Breast epithelium (tissue), 4 donors: ENCODE data around the gene INKA1. TPM values are rescaled to one million over a fixed set of nuclear protein-coding genes. Genes with fewer than 3 reads are reported as not detected.
"Not testable (repeated sequence)": the region's sequence is repeated elsewhere in the genome, so short reads cannot be mapped to it uniquely, and the experiment has no call there.

Source experiments
- DNase-seq, 2 donors: peaks; one replicate each; pipeline ENCODE4 v3.0.0-alpha.2; 2019; ENCODE audit warnings: low spot score in 2 of 2
- H3K27ac ChIP-seq, 2 donors: fragments of 200-600 bp; sonication (generic) in 1 of 2; one replicate each; pipeline ENCODE4 v1.5.1; 2016 to 2019; ENCODE audit warnings: mild to moderate bottlenecking in 1 of 2
- H3K27me3 ChIP-seq, 2 donors: fragments of 200-600 bp; sonication (generic) in 1 of 2; one replicate each; pipeline versions ENCODE4 v1.5.1 to v1.6.0; 2017 to 2019; ENCODE audit warnings: control low read depth in 1 of 2, mild to moderate bottlenecking in 1 of 2
- H3K36me3 ChIP-seq: fragments of 200-600 bp; one replicate; pipeline ENCODE4 v1.5.1; 2019
- H3K4me1 ChIP-seq, 2 donors: fragments of 200-600 bp; sonication (generic); one replicate each; pipeline ENCODE4 v1.5.1; 2016 to 2019; ENCODE audit warnings: control low read depth in 1 of 2
- H3K4me3 ChIP-seq, 3 donors: fragments of 200-600 bp; sonication (generic); 1 replicate in 2 of 3; 2 replicates in 1 of 3; pipeline ENCODE4 v1.5.1; 2016 to 2019; ENCODE audit warnings: mild to moderate bottlenecking in 3 of 3, moderate library complexity in 2 of 3
- H3K9me3 ChIP-seq, 2 donors: fragments of 200-600 bp; sonication (generic) in 1 of 2; one replicate each; pipeline ENCODE4 v1.5.1; 2016 to 2019; ENCODE audit warnings: control low read depth in 1 of 2
- CTCF ChIP-seq, 3 donors: fragments of 450-650 bp; IDR thresholded peaks; one replicate each; pipeline ENCODE4 v1.5.1; 2016 to 2017; ENCODE audit warnings: antibody characterized with exemption in 3 of 3, mild to moderate bottlenecking in 3 of 3, moderate library complexity in 3 of 3
- POLR2A ChIP-seq: fragments of 450-650 bp; IDR thresholded peaks from one replicate; pipeline ENCODE4 v1.6.1; 2016; ENCODE audit warnings: antibody characterized with exemption, mild to moderate bottlenecking, moderate library complexity
- POLR2AphosphoS5 ChIP-seq, 3 donors: sonication (generic); formaldehyde crosslinking; IDR thresholded peaks; one replicate each; pipeline ENCODE4 v1.6.1; 2017; ENCODE audit warnings: antibody characterized with exemption in 3 of 3
- intact Hi-C: fragments of 100-400 bp; cut with DNase I; formaldehyde crosslinking; loops from one replicate; pipeline ENCODE4 v1.15.1; 2023; ENCODE audit warnings: low total_unique reads
- total RNA-seq, 3 donors: library from RNA; depleted of rRNA; stranded (reverse); fragments of >200 nt; gene quantifications; one replicate each; pipeline ENCODE4 v1.1.0, GENCODE V29; 2016

INKA1 gene
- total RNA-seq, 3 donors from 2014 or later, result 2.3 to 4.5 (median 4.2) TPM

- intact Hi-C loops, result no loop called here
- Histone ChIP-seq H3K4me1 (no peaks in the 10 kb centered on the region), H3K9me3 (no peaks in the 10 kb centered on the region), H3K27ac (no peak overlapping the region), H3K27me3 (no peaks in the 10 kb centered on the region), H3K4me3 (no peak overlapping the region), H3K36me3 (no peaks in the 10 kb centered on the region)
- no peak for DNase-seq
- TF ChIP-seq POLR2A, result no peak
- no peak for TF ChIP-seq CTCF (IDR thresholded peaks at IDR 0.05)
- TF ChIP-seq POLR2AphosphoS5 (IDR thresholded peaks at IDR 0.05), result no peak
These were observed 30.4 kb upstream of the INKA1 start for GRCh38 chr3:49772703-49773102.

GRCh38 chr3:49775538-49775937, 27.5 kb upstream of the INKA1 start:
- H3K9me3 ChIP-seq, result no peaks in the 10 kb centered on the region
- no peaks in the 10 kb centered on the region for H3K27me3 ChIP-seq
- intact Hi-C loops, result no loop called here
- peaks cover 0 to 5% of the 10 kb centered on the region in 2 donors for H3K4me1 ChIP-seq
- DNase-seq, result no peak
- no peak overlapping the region for H3K27ac ChIP-seq
- TF ChIP-seq CTCF (IDR thresholded peaks at IDR 0.05) (no peak), POLR2AphosphoS5 (IDR thresholded peaks at IDR 0.05) (no peak), POLR2A (no peak)
- no peak overlapping the region for H3K4me3 ChIP-seq
- H3K36me3 ChIP-seq, result no peaks in the 10 kb centered on the region

GRCh38 chr3:49776101-49776500, 27.0 kb upstream of the INKA1 start:
- DNase-seq, H3K27ac ChIP-seq, H3K36me3 ChIP-seq, H3K4me3 ChIP-seq, intact Hi-C loops, H3K27me3 ChIP-seq, H3K9me3 ChIP-seq: not testable (repeated sequence)
- peaks cover 0 to 10% of the 10 kb centered on the region in 2 donors for H3K4me1 ChIP-seq

- H3K27ac ChIP-seq, result no peak overlapping the region
- H3K4me3 ChIP-seq, result no peak overlapping the region
- no peaks in the 10 kb centered on the region for H3K9me3 ChIP-seq
- H3K27me3 ChIP-seq, result no peaks in the 10 kb centered on the region
- DNase-seq, result no peak
- no peaks in the 10 kb centered on the region for H3K36me3 ChIP-seq
- TF ChIP-seq POLR2A (no peak), CTCF (IDR thresholded peaks at IDR 0.05) (no peak), POLR2AphosphoS5 (IDR thresholded peaks at IDR 0.05) (no peak)
- intact Hi-C loops, result no loop called here
- peaks cover 0 to 14% of the 10 kb centered on the region in 2 donors for H3K4me1 ChIP-seq
These were observed 23.5 kb upstream of the INKA1 start for GRCh38 chr3:49779358-49780079.

GRCh38 chr3:49780080-49780974, 22.7 kb upstream of the INKA1 start:
- Histone ChIP-seq H3K9me3 (no peaks in the 10 kb centered on the region), H3K4me3 (no peak overlapping the region), H3K4me1 (peaks cover 0 to 20% of the 10 kb centered on the region in 2 donors), H3K36me3 (no peaks in the 10 kb centered on the region), H3K27me3 (no peaks in the 10 kb centered on the region), H3K27ac (peak overlapping the region in 1 of 2 donors; percentile 14)
- intact Hi-C loops, result no loop called here
- no peak for DNase-seq
- TF ChIP-seq POLR2AphosphoS5 (IDR thresholded peaks at IDR 0.05) (no peak), CTCF (IDR thresholded peaks at IDR 0.05) (no peak), POLR2A (no peak)

- intact Hi-C loops, DNase-seq, H3K36me3 ChIP-seq, H3K27me3 ChIP-seq, H3K9me3 ChIP-seq, H3K27ac ChIP-seq, H3K4me3 ChIP-seq: not testable (repeated sequence)
- H3K4me1 ChIP-seq, result peaks cover 0 to 20% of the 10 kb centered on the region in 2 donors
These were observed 22.1 kb upstream of the INKA1 start for GRCh38 chr3:49780975-49781365.
